Measurements from ENCODE around the gene SLMAP.

- TF ChIP-seq CTCF (IDR thresholded peaks at IDR 0.05; ENCODE audit: borderline replicate concordance, extremely low read depth, low read length, poor library complexity, severe bottlenecking) (no peak), EZH2 (IDR thresholded peaks at IDR 0.05; ENCODE audit: borderline replicate concordance, low read depth, low read length, severe bottlenecking) (no peak)
Observed at GRCh38 chr3:57758686-57759085, 2.6 kb downstream of the SLMAP start.
